HepG2 (cell line): ENCODE data around the gene SCAF8. TPM values are rescaled to one million over a fixed set of nuclear protein-coding genes. Genes with fewer than 3 reads are reported as not detected.

Source experiments
- CSRNP2 ChIP-seq: sonication (generic); formaldehyde crosslinking; conservative IDR thresholded peaks from 2 replicates; pipeline ENCODE4 v1.8.0; 2022; ENCODE audit warnings: low read depth, missing genetic modification reagents
- GZF1 ChIP-seq: sonication (generic); formaldehyde crosslinking; IDR thresholded peaks from 2 replicates; pipeline ENCODE4 v1.5.1; 2020; ENCODE audit warnings: mild to moderate bottlenecking, missing genetic modification reagents
- KAT8 ChIP-seq: IDR thresholded peaks from 2 replicates; pipeline ENCODE4 v1.6.1; 2016; ENCODE audit warnings: missing genetic modification reagents, missing compliant biosample characterization
- PAX8 ChIP-seq: sonication (generic); formaldehyde crosslinking; IDR thresholded peaks from 2 replicates; pipeline ENCODE4 v1.8.0; 2022; ENCODE audit warnings: mild to moderate bottlenecking, missing genetic modification reagents, borderline replicate concordance
- RORA ChIP-seq: sonication (generic); formaldehyde crosslinking; IDR thresholded peaks from 2 replicates; pipeline ENCODE4 v1.5.0; 2020; ENCODE audit warnings: mild to moderate bottlenecking, missing genetic modification reagents, moderate library complexity
- ZNF235 ChIP-seq: sonication (generic); formaldehyde crosslinking; IDR thresholded peaks from 2 replicates; pipeline ENCODE4 v1.8.1; 2023; ENCODE audit warnings: mild to moderate bottlenecking, missing genetic modification reagents, borderline replicate concordance
- ZNF318 ChIP-seq: sonication (generic); formaldehyde crosslinking; IDR thresholded peaks from 2 replicates; pipeline ENCODE4 v1.4.0; 2020; ENCODE audit warnings: mild to moderate bottlenecking, missing genetic modification reagents
- ZNF784 ChIP-seq: sonication (generic); formaldehyde crosslinking; IDR thresholded peaks from 2 replicates; pipeline ENCODE4 v1.5.1; 2020; ENCODE audit warnings: missing genetic modification reagents, mild to moderate bottlenecking, borderline replicate concordance
- ZNF816 ChIP-seq: sonication (generic); formaldehyde crosslinking; IDR thresholded peaks from 2 replicates; pipeline ENCODE4 v1.8.0; 2022; ENCODE audit warnings: missing genetic modification reagents, mild to moderate bottlenecking, borderline replicate concordance
- polyA plus RNA-seq, 8 experiments: library from polyadenylated mRNA; depleted of rRNA in 3 of 8; stranded (reverse) in 7 of 8; unstranded in 1 of 8; fragments of >200 nt; fragmentation: Illumina TruSeq in 4 of 8; extraction: Trizol in 4 of 8; gene quantifications; 2 replicates each; pipeline versions ENCODE4 v1.2.1 to v1.2.3, GENCODE V29; 2011 to 2016; ENCODE audit warnings: low read depth in 4 of 8, missing spikeins in 1 of 8, mixed read lengths in 1 of 8; ENCODE audit not compliant: insufficient read depth in 1 of 8
- total RNA-seq, 5 experiments: library from RNA; depleted of rRNA; stranded (reverse); fragments of >200 nt; fragmentation: Illumina TruSeq; extraction: Trizol; gene quantifications; 2 replicates each; pipeline ENCODE4 v1.2.3, GENCODE V29; 2016; ENCODE audit warnings: low read depth in 1 of 5
- TF ChIP-seq, protein P1 (sequence below): sonication (generic); formaldehyde crosslinking; IDR thresholded peaks from 2 replicates; pipeline ENCODE4 v1.4.0; 2020; ENCODE audit warnings: mild to moderate bottlenecking, missing genetic modification reagents, borderline replicate concordance
- TF ChIP-seq, protein P2 (sequence below): IDR thresholded peaks from 2 replicates; pipeline ENCODE4 v1.6.1; 2016

Gene SCAF8
- total and polyA plus RNA-seq, 2 of the 13 experiments (the other 11 are each of a cell fraction or from before 2014, with no cell fraction given): 15.3 to 40.8 TPM

- TF ChIP-seq ZNF235 (CRISPR knock-in tag) (peak; percentile 91), RORA (no peak), CSRNP2 (CRISPR knock-in tag) (no peak), GZF1 (CRISPR knock-in tag) (0 out of 2 replicates have a peak, but pooled peaks have one; percentile 65), ZNF784 (CRISPR knock-in tag) (no peak), ZNF816 (0 out of 2 replicates have a peak, but pooled peaks have one; percentile 62), ZNF318 (CRISPR knock-in tag) (peak; percentile 71; the same call in 1 of the 2 replicates), PAX8 (CRISPR knock-in tag) (peak; percentile 68; the same call in 1 of the 2 replicates), KAT8 (CRISPR knock-in tag) (peak; percentile 8; the same call in 1 of the 2 replicates)
- TF ChIP-seq, protein P1, sequence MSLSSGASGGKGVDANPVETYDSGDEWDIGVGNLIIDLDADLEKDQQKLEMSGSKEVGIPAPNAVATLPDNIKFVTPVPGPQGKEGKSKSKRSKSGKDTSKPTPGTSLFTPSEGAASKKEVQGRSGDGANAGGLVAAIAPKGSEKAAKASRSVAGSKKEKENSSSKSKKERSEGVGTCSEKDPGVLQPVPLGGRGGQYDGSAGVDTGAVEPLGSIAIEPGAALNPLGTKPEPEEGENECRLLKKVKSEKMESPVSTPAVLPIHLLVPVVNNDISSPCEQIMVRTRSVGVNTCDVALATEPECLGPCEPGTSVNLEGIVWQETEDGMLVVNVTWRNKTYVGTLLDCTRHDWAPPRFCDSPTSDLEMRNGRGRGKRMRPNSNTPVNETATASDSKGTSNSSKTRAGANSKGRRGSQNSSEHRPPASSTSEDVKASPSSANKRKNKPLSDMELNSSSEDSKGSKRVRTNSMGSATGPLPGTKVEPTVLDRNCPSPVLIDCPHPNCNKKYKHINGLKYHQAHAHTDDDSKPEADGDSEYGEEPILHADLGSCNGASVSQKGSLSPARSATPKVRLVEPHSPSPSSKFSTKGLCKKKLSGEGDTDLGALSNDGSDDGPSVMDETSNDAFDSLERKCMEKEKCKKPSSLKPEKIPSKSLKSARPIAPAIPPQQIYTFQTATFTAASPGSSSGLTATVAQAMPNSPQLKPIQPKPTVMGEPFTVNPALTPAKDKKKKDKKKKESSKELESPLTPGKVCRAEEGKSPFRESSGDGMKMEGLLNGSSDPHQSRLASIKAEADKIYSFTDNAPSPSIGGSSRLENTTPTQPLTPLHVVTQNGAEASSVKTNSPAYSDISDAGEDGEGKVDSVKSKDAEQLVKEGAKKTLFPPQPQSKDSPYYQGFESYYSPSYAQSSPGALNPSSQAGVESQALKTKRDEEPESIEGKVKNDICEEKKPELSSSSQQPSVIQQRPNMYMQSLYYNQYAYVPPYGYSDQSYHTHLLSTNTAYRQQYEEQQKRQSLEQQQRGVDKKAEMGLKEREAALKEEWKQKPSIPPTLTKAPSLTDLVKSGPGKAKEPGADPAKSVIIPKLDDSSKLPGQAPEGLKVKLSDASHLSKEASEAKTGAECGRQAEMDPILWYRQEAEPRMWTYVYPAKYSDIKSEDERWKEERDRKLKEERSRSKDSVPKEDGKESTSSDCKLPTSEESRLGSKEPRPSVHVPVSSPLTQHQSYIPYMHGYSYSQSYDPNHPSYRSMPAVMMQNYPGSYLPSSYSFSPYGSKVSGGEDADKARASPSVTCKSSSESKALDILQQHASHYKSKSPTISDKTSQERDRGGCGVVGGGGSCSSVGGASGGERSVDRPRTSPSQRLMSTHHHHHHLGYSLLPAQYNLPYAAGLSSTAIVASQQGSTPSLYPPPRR (CRISPR knock-in tag): no peak; the same call in 1 of the 2 replicates
- TF ChIP-seq, protein P2, sequence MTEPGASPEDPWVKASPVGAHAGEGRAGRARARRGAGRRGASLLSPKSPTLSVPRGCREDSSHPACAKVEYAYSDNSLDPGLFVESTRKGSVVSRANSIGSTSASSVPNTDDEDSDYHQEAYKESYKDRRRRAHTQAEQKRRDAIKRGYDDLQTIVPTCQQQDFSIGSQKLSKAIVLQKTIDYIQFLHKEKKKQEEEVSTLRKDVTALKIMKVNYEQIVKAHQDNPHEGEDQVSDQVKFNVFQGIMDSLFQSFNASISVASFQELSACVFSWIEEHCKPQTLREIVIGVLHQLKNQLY: no peak
Measured at GRCh38 chr6:154732538-154733182, 556 bp upstream of the SCAF8 start (continued).
